Right lung (tissue), 5 donors: Measurements from ENCODE around the gene PTPRD. TPM values are rescaled to one million over a fixed set of nuclear protein-coding genes. Genes with fewer than 3 reads are reported as not detected.

Experiments
- DNase-seq, 2 donors: peaks; one replicate each; pipeline ENCODE4 v3.0.0-alpha.2; 2013
- polyA plus RNA-seq, 5 donors: library from polyadenylated mRNA; unstranded; fragments of 120-200 nt; gene quantifications; one replicate each; pipeline versions ENCODE4 v1.2.1 to v1.2.3, GENCODE V29; 2013; ENCODE audit warnings: inconsistent platforms in 1 of 5, low replicate concordance in 1 of 5; ENCODE audit not compliant: insufficient read length in 5 of 5, insufficient read depth in 1 of 5

The PTPRD gene
- polyA plus RNA-seq, 5 donors, result 117 to 156 (median 130) TPM

DNA sequence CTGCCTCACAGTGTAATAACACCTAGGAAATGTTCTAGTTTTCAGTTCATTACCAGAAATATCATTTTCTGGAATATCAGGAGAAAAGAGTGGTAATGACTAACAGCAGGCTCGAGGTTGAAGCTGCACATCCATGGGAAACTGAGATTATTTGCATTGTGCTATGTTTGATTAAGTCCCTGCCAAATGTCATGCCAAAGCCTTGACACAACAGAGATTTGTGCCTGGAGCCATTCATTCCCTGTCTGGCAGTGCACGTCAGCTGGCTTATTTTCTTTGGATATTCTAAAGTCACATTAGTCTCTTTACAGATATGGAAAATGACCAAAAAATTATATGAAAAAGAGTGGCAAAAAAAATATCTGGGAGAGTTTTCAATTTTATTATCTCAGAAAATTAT is 848.0 kb downstream of the PTPRD start:
- no peak for DNase-seq

- no peak for DNase-seq
Measured at GRCh38 chr9:9754186-9754585, 858.6 kb downstream of the PTPRD start.

DNA sequence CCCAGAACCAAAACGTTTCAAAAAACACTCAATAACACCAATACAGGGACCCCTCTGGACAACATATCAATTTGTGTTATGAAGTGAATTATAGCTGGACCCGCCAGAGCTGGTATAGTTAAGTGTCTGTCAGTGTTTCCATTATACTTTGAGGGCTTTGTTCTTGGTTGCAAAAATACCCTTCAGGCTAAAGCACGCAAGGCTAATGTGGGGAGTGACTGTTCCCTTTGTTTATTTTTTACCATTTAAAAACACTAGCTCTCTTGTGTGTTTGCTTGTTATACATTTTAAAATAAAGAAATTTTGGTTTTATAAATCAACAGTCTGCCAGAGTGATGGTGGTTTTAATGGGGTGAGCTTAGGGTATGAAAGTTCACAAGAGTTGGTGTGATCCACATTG is 859.5 kb downstream of the PTPRD start:
- no peak for DNase-seq

DNA sequence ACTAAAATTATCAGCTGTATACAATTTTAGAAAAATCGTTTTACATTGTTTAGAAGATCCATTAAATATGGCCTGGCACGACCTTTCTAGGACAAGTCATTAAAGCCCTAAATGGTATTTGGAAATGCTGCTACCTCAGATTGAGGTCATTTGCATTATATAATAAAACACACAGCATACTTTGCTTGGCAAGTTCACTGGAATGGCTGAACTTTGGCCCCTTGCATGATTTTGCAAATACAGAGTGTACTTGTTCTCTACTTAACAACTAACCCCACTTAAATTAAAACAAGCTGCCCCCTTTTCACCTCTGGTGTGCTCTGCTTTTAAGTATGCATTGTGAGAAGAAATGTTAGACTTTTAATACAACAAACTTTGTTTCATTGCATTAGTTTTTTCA is 860.1 kb downstream of the PTPRD start:
- no peak for DNase-seq

GRCh38 chr9:9751996-9752395 is 860.8 kb downstream of the PTPRD start:
- DNase-seq, result no peak

DNA sequence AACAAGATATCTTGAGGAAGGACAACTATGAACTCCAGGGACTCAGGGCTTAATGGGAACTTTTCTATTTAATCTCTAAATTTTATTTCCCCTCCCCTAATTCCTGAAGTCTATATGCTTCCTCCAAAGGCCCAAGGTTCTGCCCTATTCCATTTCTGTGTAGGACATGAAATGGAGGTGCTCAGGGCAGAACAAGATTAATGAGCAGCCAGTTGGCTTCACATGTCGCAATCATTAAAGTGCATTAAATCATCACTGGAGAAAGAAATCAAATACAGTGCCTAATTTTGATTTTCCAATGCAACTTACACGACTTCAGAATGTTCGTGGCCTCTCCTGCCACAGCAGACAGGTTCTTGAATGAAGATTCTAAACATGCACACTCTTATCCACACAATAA is 862.1 kb downstream of the PTPRD start:
- no peak for DNase-seq

DNA sequence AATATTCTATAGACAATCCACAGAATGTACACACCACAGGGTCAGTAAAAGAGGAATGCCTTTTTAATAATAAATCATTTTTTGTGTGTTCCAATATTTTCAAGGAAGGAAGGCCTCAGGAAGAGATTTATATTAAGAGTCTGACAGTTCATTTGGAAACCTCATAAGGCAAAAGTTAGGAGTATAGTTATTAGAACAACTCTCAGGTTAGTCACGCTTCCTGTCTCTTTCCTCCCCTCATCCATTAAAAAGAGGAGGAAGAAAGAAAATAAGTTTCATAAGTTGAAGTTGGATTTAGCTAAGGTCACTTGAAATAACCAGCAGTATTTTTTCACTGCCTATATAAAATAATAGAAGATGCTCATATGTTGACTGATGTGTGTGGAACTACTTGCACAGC is 863.2 kb downstream of the PTPRD start:
- DNase-seq, result no peak

DNA sequence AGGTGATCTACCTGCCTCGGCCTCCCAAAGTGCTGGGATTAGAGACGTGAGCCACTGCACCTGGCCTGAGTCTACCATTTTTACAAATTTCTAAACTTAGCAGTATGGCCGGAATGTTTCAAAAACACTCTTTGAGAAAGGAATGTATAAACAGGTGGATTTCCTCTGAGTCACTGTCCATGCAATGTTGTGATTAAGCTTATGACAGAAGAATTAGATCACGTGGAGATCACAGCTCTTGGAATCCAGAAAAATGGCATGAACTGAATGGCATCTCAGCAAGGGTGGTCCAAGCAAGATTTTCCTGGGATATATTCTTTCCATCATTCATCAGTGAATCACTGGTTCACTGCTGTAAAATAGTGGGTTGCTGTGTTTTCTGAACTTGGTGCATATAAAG is 865.0 kb downstream of the PTPRD start:
- DNase-seq, result no peak

- no peak for DNase-seq
Measured at GRCh38 chr9:9746826-9747225, 866.0 kb downstream of the PTPRD start.

DNA sequence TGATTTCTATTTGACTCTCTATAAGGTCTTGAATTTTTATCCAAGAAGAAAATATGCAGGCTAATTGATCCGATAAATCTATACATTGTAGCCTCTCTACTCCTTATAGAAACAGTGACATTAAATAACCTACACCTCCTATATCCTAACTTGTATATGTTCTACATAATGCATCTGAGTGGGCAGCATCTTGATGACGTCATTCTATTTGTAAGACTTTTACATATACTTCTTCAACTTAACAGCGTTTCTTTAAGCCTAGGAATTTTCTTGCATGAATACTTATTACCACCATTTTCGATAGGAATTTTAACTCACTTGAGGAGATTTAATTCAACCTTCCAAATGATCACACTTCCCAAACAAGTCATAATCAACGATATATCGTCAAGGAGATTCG is 869.0 kb downstream of the PTPRD start:
- DNase-seq, result no peak

DNA sequence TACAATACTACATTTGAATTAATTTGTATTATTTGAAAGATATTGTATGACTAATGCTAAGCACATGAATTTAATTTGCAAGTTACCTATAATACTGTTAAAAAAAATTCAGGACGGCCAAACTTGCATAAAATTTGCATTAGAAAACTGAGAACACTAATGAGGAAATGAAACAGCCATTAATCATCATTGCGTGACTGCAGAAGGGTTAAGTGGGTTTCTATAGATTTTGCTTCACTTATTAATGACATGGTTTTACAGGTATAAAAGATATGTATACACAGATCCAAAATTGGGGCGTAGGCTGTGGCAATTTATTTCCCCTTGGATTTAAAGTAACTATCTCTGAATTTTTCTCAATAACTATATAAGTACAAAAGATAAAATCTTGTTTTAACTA is 882.6 kb downstream of the PTPRD start:
- DNase-seq, result no peak

DNA sequence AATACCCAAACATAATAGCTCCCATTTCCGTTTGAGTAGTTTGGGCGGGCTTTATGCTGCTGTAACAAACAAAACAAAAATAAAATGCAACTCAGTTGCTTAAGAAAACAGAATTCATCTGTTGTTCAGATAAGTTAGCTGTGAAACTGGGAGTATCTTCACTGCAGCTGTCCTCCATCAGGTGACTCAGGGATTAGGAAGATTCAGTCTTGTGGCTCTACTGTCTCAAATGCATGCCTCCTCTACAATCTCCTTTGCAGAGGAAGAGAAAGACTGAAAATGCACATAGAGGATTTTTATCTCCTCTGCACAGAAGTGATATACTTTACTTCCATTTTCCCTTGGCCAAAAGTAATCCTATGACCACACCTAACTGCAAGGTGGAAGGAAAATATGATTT is 883.7 kb downstream of the PTPRD start:
- no peak for DNase-seq

DNA sequence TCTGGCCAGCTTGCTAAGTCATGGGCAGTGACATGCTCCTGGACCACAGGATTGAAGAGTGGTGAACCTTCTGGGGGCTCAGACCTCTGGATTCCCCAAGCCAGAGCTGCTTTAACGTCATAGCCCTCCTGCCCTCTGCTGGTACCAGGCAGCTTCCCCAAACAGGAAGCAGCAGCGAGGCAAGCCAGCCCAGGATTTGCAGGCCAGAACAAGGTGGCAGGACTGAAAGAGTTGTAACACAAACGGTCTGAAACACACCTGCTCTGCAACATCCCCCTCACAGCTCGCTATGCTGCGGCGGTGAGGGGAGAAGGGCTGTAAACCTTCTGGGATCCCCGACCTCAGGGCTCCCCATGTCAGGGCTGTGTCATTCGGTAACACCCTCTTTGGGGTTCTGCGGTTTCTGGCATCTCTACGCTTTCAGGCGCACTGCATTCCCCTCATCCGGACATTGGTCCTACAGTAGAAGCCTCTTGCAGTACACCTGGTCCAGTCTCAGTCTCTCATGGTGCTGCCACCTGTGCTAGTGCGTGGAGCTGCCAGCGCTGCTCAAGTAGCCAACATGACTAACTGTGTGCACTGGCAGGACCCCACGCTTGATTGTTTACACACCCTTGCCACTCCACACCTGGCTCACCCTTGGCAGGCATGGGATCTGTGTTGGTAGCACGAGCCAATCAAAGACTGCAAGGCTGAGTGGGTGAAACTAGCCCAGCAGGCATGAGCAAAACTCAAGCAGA is 893.3 kb downstream of the PTPRD start:
- no peak for DNase-seq

- no peak for DNase-seq
Measured at GRCh38 chr9:9718691-9719090, 894.1 kb downstream of the PTPRD start.

DNA sequence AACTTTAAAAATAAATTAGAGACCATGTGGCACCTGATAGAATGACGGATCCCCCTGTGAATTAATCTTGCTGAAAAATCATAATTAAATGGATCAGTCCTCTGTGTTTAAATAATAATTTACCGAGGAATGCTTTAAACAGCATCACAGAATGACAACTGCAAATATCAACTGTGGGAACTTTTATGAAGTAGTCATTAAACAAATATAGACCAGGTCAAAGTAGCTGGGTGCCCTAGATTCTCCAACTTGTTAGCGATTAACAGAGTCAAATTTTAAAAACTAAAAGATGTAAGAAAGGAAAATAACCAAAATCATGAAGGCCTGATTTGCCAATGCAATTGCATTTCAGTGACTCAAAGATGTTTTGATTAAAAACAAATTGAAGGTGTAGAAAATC is 933.4 kb downstream of the PTPRD start:
- DNase-seq, result no peak

DNA sequence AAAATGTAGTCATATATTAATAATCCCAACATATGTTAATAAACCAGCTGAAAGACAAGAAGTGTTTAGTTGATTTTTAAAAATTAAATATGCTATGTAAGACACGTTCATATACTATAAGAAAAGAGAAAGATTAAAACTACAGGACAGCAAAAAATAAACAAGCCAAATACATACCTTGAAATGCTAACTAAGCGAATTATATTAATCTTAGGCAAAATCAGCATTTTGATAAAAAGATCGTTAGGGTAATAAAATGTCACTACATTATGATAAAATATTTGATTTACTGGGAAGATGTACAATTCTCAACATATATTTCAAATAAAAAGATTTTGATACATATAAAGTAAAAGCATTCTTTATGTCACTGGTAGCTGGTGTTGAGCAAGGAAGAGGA is 938.3 kb downstream of the PTPRD start:
- DNase-seq, result no peak

DNA sequence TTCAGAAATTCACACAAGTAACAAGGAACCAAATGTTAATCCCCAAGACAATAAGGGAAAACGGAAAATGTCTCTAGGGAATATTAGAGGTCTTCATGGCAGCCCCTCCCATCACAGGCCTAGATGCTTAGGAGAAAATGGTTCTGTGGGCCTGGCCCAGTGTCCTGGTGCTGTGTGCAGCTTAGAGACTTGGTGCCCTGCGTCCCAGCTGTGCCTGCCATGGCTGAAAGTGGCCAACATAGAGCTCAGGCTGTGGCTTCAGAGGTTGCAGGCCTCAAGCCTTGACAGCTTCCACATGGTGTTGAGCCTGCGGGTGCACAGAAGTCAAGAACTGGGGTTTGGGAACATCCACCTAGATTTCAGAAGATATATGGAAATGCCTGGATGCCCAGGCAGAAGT is 942.3 kb downstream of the PTPRD start:
- no peak for DNase-seq

DNA sequence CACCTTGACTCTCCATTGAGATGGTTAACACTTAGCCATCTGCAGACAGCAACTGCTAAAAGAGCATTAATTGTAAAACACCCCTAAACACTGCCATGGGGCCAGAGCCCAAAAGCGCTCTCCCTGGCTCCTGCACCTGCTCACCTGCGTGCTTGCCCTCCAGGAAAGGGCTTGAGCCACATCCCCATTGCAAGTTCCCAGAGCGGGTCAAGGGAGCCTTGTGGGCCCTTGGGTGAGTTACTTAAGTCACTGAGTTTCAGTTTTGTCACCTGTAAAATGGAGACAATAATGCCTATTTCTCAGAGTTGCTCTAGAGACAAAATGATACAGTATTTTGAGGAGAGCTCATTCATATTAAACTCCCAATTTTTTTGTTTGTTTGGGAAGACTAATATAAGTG is 967.8 kb downstream of the PTPRD start:
- DNase-seq, result no peak

- DNase-seq, result no peak
Measured at GRCh38 chr9:9631284-9631683, 981.5 kb downstream of the PTPRD start.

GRCh38 chr9:9625248-9625647 is 987.6 kb downstream of the PTPRD start:
- no peak for DNase-seq

DNA sequence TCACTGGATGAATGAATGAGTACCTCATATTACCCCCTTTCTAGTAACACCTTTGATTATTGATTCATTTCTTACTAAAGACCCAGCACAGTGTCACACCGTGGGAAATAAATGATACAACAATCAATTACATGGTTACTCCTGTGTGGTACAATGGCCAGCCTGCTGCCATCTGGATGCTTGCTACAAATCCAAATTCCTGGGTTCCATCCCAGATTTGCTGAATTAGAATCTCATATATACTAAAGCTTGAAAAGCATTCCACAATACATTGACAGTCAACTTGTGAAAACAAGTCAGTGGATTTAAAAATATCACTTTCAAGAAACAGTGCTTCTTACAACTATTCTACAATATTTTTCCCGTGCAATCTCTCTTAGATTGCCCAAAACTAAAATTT is 989.3 kb downstream of the PTPRD start:
- DNase-seq, result no peak

GRCh38 chr9:9621355-9621940 is 991.4 kb downstream of the PTPRD start:
- DNase-seq, result no peak

- no peak for DNase-seq
Measured at GRCh38 chr9:9620736-9621135, 992.1 kb downstream of the PTPRD start.

GRCh38 chr9:9615086-9615485 is 997.7 kb downstream of the PTPRD start:
- DNase-seq, result no peak
